GM12878 (cell line): ENCODE measurements around the gene IQGAP1. TPM values are rescaled to one million over a fixed set of nuclear protein-coding genes. Genes with fewer than 3 reads are reported as not detected.
A peak's percentile ranks its signal among the peaks of the same experiment; 100 is the strongest.

Experiments used
- DPF2 ChIP-seq: fragments of 450-650 bp; IDR thresholded peaks from 2 replicates; pipeline ENCODE4 v1.6.1; 2017; ENCODE audit warnings: mild to moderate bottlenecking
- E2F4 ChIP-seq: IDR thresholded peaks from 2 replicates; pipeline ENCODE4 v1.6.1; 2012; ENCODE audit warnings: low read depth, low read length, improper control_type of control experiment
- E4F1 ChIP-seq: fragments of 450-650 bp; IDR thresholded peaks from 2 replicates; pipeline ENCODE4 v1.6.1; 2018; ENCODE audit warnings: borderline replicate concordance, mild to moderate bottlenecking; ENCODE audit not compliant: partially characterized antibody
- EED ChIP-seq: sonication (generic); IDR thresholded peaks from 2 replicates; pipeline ENCODE4 v1.6.1; 2016; ENCODE audit warnings: antibody characterized with exemption, low read depth
- FOXM1 ChIP-seq: IDR thresholded peaks from 2 replicates; pipeline ENCODE4 v1.6.1; 2012; ENCODE audit warnings: low read depth, mild to moderate bottlenecking, inconsistent platforms, low read length, moderate library complexity
- IKZF1 ChIP-seq: fragments of 450-650 bp; conservative IDR thresholded peaks from 2 replicates; pipeline ENCODE4 v1.6.1; 2017; ENCODE audit warnings: antibody characterized with exemption, mild to moderate bottlenecking
- IRF5 ChIP-seq: fragments of 450-650 bp; IDR thresholded peaks from 2 replicates; pipeline ENCODE4 v1.6.1; 2017; ENCODE audit warnings: borderline replicate concordance
- JUNB ChIP-seq: IDR thresholded peaks from 2 replicates; pipeline ENCODE4 v1.6.1; 2016; ENCODE audit warnings: antibody characterized with exemption, mild to moderate bottlenecking
- LARP7 ChIP-seq: fragments of 450-650 bp; IDR thresholded peaks from 2 replicates; pipeline ENCODE4 v1.6.1; 2017; ENCODE audit warnings: mild to moderate bottlenecking
- MYC ChIP-seq: IDR thresholded peaks from 2 replicates; pipeline ENCODE4 v1.6.1; 2011; ENCODE audit warnings: mild to moderate bottlenecking, low read length, moderate library complexity, inconsistent platforms; ENCODE audit not compliant: insufficient read depth, insufficient replicate concordance, insufficient read length, severe bottlenecking
- RELA ChIP-seq: fragments of 450-650 bp; IDR thresholded peaks from 2 replicates; pipeline ENCODE4 v1.8.0; 2014; ENCODE audit warnings: borderline replicate concordance; ENCODE audit not compliant: partially characterized antibody
- SKIL ChIP-seq: fragments of 450-650 bp; IDR thresholded peaks from 2 replicates; pipeline ENCODE4 v1.6.1; 2017; ENCODE audit warnings: mild to moderate bottlenecking, low read depth, inconsistent platforms; ENCODE audit not compliant: poor library complexity, severe bottlenecking
- SRF ChIP-seq, 2 experiments: IDR thresholded peaks; 2 replicates each; pipeline ENCODE4 v1.6.1; 2011; ENCODE audit warnings: low read depth in 2 of 2, low read length in 2 of 2, mild to moderate bottlenecking in 1 of 2, moderate library complexity in 1 of 2
- STAT3 ChIP-seq: IDR thresholded peaks from 2 replicates; pipeline ENCODE4 v1.6.1; 2011; ENCODE audit warnings: low read depth, low read length, improper control_type of control experiment
- ZBED1 ChIP-seq: IDR thresholded peaks from 2 replicates; pipeline ENCODE4 v1.6.1; 2016; ENCODE audit warnings: borderline replicate concordance
- polyA plus RNA-seq, 11 experiments: library from polyadenylated mRNA; depleted of rRNA in 4 of 11; unstranded in 6 of 11; stranded (reverse) in 5 of 11; fragments of >200 nt; fragmentation: Nextera tagmentation in 4 of 11; fragmentation: Illumina TruSeq in 1 of 11; extraction: Ambion mirVana in 4 of 11; extraction: Trizol in 1 of 11; gene quantifications; 1 replicate in 1 of 11; 2 replicates in 10 of 11; pipeline versions ENCODE4 v1.2.1 to v1.2.3, GENCODE V29; 2011 to 2016; ENCODE audit warnings: inconsistent platforms in 2 of 11, missing spikeins in 2 of 11, low read depth in 1 of 11
- total RNA-seq, 4 experiments: library from RNA; depleted of rRNA in 3 of 4; stranded (reverse); fragments of >200 nt in 3 of 4; fragmentation: Illumina TruSeq in 1 of 4; extraction: Trizol in 1 of 4; gene quantifications; 2 replicates each; pipeline versions ENCODE4 v1.2.1 to v1.2.3, GENCODE V29; 2013 to 2021

Gene IQGAP1
- total and polyA plus RNA-seq, 10 of the 15 experiments (the other 5 are each of a cell fraction or from before 2014, with no cell fraction given): 65.2 to 250 (median 112) TPM

- no peak for TF ChIP-seq RELA
- no peak for TF ChIP-seq SKIL
- TF ChIP-seq MYC: no peak
- peak; percentile 85 for TF ChIP-seq EED
- no peak for TF ChIP-seq E2F4
- TF ChIP-seq FOXM1: 0 out of 2 replicates have a peak, but pooled peaks have one; percentile 55
- TF ChIP-seq IRF5: no peak
- TF ChIP-seq E4F1: no peak
- TF ChIP-seq LARP7: no peak
- no peak for TF ChIP-seq DPF2
- peak; percentile 85 for TF ChIP-seq JUNB
- TF ChIP-seq STAT3: no peak
- TF ChIP-seq IKZF1: no peak
- TF ChIP-seq SRF (IDR thresholded peaks at IDR 0.05; ENCODE audit: low read depth in 2 of 2, low read length in 2 of 2): 0 out of 4 replicates have a peak, but pooled peaks of 1 of the 2 experiments have one; percentile 37
- TF ChIP-seq ZBED1: peak; percentile 66; the same call in 1 of the 2 replicates
These were observed 31.8 kb downstream of the IQGAP1 start (continued) for GRCh38 chr15:90419738-90420406.
